Upper lobe of left lung (tissue), 6 donors: ENCODE measurements around the gene USP34. TPM values are rescaled to one million over a fixed set of nuclear protein-coding genes. Genes with fewer than 3 reads are reported as not detected.
A peak's percentile ranks its signal among the peaks of the same experiment; 100 is the strongest.
"Not testable (repeated sequence)": the region's sequence is repeated elsewhere in the genome, so short reads cannot be mapped to it uniquely, and the experiment has no call there.

Source experiments
- ATAC-seq, 2 donors: fragments of 200-7000 bp; cut with Tn5 transposase; one replicate each; pipeline ENCODE4 v1.9.1; 2022; ENCODE audit warnings: mild to moderate bottlenecking in 2 of 2, moderate library complexity in 2 of 2; ENCODE audit not compliant: low FRiP score in 2 of 2
- DNase-seq, 2 donors: peaks; one replicate each; pipeline ENCODE4 v3.0.0-alpha.2; 2019 to 2020
- H3K27ac ChIP-seq, 4 donors: fragments of 200-600 bp; sonication (generic); one replicate each; pipeline ENCODE4 v1.5.1; 2016 to 2019
- H3K27me3 ChIP-seq, 4 donors: fragments of 200-600 bp; sonication (generic); one replicate each; pipeline ENCODE4 v1.5.1; 2017 to 2019
- H3K36me3 ChIP-seq, 4 donors: fragments of 200-600 bp; sonication (generic); one replicate each; pipeline ENCODE4 v1.5.1; 2016 to 2019
- H3K4me1 ChIP-seq, 4 donors: fragments of 200-600 bp; sonication (generic); one replicate each; pipeline ENCODE4 v1.5.1; 2018 to 2019
- H3K4me3 ChIP-seq, 4 donors: fragments of 200-600 bp; sonication (generic); one replicate each; pipeline ENCODE4 v1.5.1; 2017 to 2019; ENCODE audit warnings: mild to moderate bottlenecking in 2 of 4, moderate library complexity in 1 of 4
- H3K9me3 ChIP-seq, 4 donors: fragments of 200-600 bp; sonication (generic); one replicate each; pipeline ENCODE4 v1.5.1; 2018 to 2019
- CTCF ChIP-seq, 6 experiments: fragments of 450-650 bp in 4 of 6; fragments of 200-600 bp in 2 of 6; sonication (generic) in 2 of 6; IDR thresholded peaks; one replicate each; pipeline ENCODE4 v1.5.1; 2016 to 2019; ENCODE audit warnings: antibody characterized with exemption in 6 of 6
- EP300 ChIP-seq, 4 donors: sonication (generic); formaldehyde crosslinking; IDR thresholded peaks; one replicate each; pipeline ENCODE4 v1.5.1; 2017; ENCODE audit warnings: antibody characterized with exemption in 4 of 4, control low read depth in 2 of 4
- POLR2A ChIP-seq, 4 donors: fragments of 450-650 bp; IDR thresholded peaks; one replicate each; pipeline ENCODE4 v1.5.1; 2016 to 2017; ENCODE audit warnings: antibody characterized with exemption in 4 of 4, mild to moderate bottlenecking in 2 of 4
- POLR2AphosphoS5 ChIP-seq, 2 donors: sonication (generic); formaldehyde crosslinking; IDR thresholded peaks; one replicate each; pipeline ENCODE4 v1.5.1; 2017; ENCODE audit warnings: antibody characterized with exemption in 2 of 2
- WGBS, 2 donors: methylation state at CpG; one replicate each; pipeline ENCODE4 v1.1.5; 2017 to 2018; 5-methylcytosine and 5-hydroxymethylcytosine counted together
- total RNA-seq, 6 donors: library from RNA; depleted of rRNA in 4 of 6; stranded (reverse); fragments of >200 nt in 4 of 6; gene quantifications; one replicate each; pipeline versions ENCODE4 v1.1.0 to v1.2.1, GENCODE V29; 2016 to 2021
- donor health status: DM: no; HTN: no; CAD: no; lungs with moderate emphysema.
- donor health status: DM: no; HTN: yes; CAD: no; lungs with severe emphysema.

USP34 gene
- total RNA-seq, 6 donors from 2014 or later, result 73.8 to 223 (median 114) TPM

GRCh38 chr2:61210332-61210981 lies 260.4 kb downstream of the USP34 start:
- H3K27me3 ChIP-seq, result no peaks in the 10 kb centered on the region

GRCh38 chr2:61205132-61205531 lies 265.8 kb downstream of the USP34 start:
- ATAC-seq (no peak), DNase-seq (no peak)
- Histone ChIP-seq H3K36me3 (peaks cover 29 to 93% (median 44%) of the 10 kb centered on the region in 4 donors), H3K9me3 (no peaks in the 10 kb centered on the region), H3K27ac (no peak overlapping the region), H3K4me1 (no peaks in the 10 kb centered on the region), H3K4me3 (no peak overlapping the region), H3K27me3 (no peaks in the 10 kb centered on the region)
- TF ChIP-seq EP300 (IDR thresholded peaks at IDR 0.05), result no peak
- no peak for TF ChIP-seq POLR2AphosphoS5 (IDR thresholded peaks at IDR 0.05)
- no peak for TF ChIP-seq POLR2A (IDR thresholded peaks at IDR 0.05)
- TF ChIP-seq CTCF (IDR thresholded peaks at IDR 0.05), result no peak
- 93 to 94% methylated on average over 7 of the region's 7 CpGs for WGBS, 2 donors

More at GRCh38 chr2:61210332-61210981, 260.4 kb downstream of the USP34 start:
- ATAC-seq (peak in 1 of 2 donors; percentile 61), DNase-seq (no peak)
- Histone ChIP-seq H3K9me3 (no peaks in the 10 kb centered on the region), H3K4me3 (no peak overlapping the region), H3K27ac (no peak overlapping the region), H3K36me3 (peaks cover 23 to 84% (median 23%) of the 10 kb centered on the region in 4 donors), H3K4me1 (no peaks in the 10 kb centered on the region)
- WGBS, 2 donors, result 89 to 93% methylated on average over 5 of the region's 5 CpGs
- TF ChIP-seq POLR2AphosphoS5 (IDR thresholded peaks at IDR 0.05) (no peak), CTCF (IDR thresholded peaks at IDR 0.05) (no peak), POLR2A (IDR thresholded peaks at IDR 0.05) (no peak), EP300 (IDR thresholded peaks at IDR 0.05) (no peak)

GRCh38 chr2:61196671-61197070 lies 274.2 kb downstream of the USP34 start:
- no peak for TF ChIP-seq POLR2A (IDR thresholded peaks at IDR 0.05)
- no peak for TF ChIP-seq CTCF (IDR thresholded peaks at IDR 0.05)
- no peak for TF ChIP-seq POLR2AphosphoS5 (IDR thresholded peaks at IDR 0.05)
- TF ChIP-seq EP300 (IDR thresholded peaks at IDR 0.05), result no peak
- WGBS, 2 donors, result 96 to 98% methylated on average over 7 of the region's 7 CpGs
- no peak for ATAC-seq

GRCh38 chr2:61194646-61195045 lies 276.2 kb downstream of the USP34 start:
- peaks cover 0 to 21% (median 11%) of the 10 kb centered on the region in 4 donors for H3K4me1 ChIP-seq
- not testable (repeated sequence) for H3K27me3 ChIP-seq, H3K4me3 ChIP-seq, H3K9me3 ChIP-seq, ATAC-seq, DNase-seq, H3K27ac ChIP-seq
- 91 to 95% methylated on average over 15 of the region's 15 CpGs for WGBS, 2 donors
- peaks cover 7 to 63% (median 25%) of the 10 kb centered on the region in 4 donors for H3K36me3 ChIP-seq

More at GRCh38 chr2:61196671-61197070, 274.2 kb downstream of the USP34 start:
- no peak for DNase-seq
- no peak overlapping the region for H3K27ac ChIP-seq
- H3K4me3 ChIP-seq, result no peak overlapping the region
- H3K36me3 ChIP-seq, result peaks cover 0 to 54% (median 17%) of the 10 kb centered on the region in 4 donors
- no peaks in the 10 kb centered on the region for H3K27me3 ChIP-seq
- H3K9me3 ChIP-seq, result no peaks in the 10 kb centered on the region
- H3K4me1 ChIP-seq, result peaks cover 0 to 20% (median 11%) of the 10 kb centered on the region in 4 donors

- H3K36me3 ChIP-seq, result peaks cover 7 to 67% (median 29%) of the 10 kb centered on the region in 4 donors
- H3K9me3 ChIP-seq, result no peaks in the 10 kb centered on the region
- peaks cover 0 to 21% (median 11%) of the 10 kb centered on the region in 4 donors for H3K4me1 ChIP-seq
- WGBS, 2 donors, result 74 to 75% methylated on average over 4 of the region's 4 CpGs
- peak overlapping the region in 1 of 4 donors; percentile 52 for H3K27ac ChIP-seq
- H3K27me3 ChIP-seq, result no peaks in the 10 kb centered on the region
- no peak for DNase-seq
- TF ChIP-seq POLR2AphosphoS5 (IDR thresholded peaks at IDR 0.05) (no peak), EP300 (IDR thresholded peaks at IDR 0.05) (no peak), CTCF (IDR thresholded peaks at IDR 0.05) (no peak), POLR2A (IDR thresholded peaks at IDR 0.05) (no peak)
- no peak for ATAC-seq
- H3K4me3 ChIP-seq, result no peak overlapping the region
Measured at GRCh38 chr2:61193670-61194561, 277.0 kb downstream of the USP34 start.
